Posterior cingulate gyrus (tissue), 11 donors: ENCODE results near the gene MEGF11.

Source experiments
- DNase-seq, 10 donors: peaks; one replicate each; pipeline versions ENCODE4 v3.0.0 to v3.0.0-alpha.2; 2020 to 2021; ENCODE audit warnings: mixed read lengths in 3 of 10
- intact Hi-C: fragments of 100-400 bp; cut with DNase I; formaldehyde crosslinking; loops from one replicate; pipeline ENCODE4 v1.15.1; 2023

The MEGF11 gene

DNA sequence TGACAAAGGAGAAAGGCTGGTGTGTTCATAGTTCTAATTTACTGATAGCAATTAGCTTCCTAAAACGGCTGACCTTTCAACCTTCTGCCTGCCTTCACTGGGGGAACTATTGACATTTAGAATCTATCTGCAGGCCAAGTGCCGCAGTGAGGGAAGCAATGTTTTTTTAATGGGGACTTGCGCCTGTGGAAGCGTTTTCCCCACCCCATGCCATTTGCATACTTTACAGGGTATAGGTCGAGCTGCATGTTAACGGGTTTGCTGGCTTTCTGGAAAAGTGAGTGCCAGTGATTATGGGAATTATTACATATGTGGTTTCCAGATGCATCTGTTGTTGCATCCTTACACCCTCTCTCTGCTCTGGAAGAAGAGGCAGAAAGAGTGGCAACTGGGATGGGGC is 204.2 kb downstream of the MEGF11 start:
- intact Hi-C loops = no loop called here
- DNase-seq = peak in 1 of 10 donors; percentile 53

DNA sequence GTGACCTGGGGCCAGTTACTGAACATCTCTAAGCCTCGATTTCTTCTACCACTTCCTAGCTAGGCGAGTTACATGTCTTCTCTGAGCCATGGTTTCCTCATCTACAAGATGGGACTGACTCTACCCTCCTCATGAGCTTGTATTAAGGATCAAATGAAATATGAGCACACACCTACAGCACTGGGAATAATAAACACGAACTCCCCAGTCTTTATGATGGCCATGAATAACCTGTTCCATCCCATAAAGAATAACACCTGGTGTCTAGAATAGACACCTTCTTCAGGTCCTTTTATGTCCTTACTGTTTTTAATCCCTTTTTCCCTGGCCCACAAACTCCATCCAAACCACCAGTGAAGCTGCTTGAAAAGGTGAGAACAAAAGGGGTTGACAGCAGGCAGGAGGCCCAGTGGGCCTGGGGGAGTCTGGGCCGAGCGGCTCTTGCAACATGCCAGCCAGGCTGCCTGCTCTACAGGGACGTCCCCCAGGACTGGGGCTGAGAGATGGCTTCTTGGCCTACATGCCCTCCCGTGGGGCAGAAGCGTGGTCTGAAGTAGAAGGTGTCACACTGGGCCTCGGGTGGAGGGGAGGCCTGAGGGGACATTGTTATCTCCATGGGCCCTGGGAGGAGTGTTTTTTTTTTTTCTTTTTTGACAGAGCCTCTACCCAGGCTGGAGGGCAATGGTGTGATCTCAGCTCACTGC is 206.1 kb downstream of the MEGF11 start:
- intact Hi-C loops = no loop called here

DNA sequence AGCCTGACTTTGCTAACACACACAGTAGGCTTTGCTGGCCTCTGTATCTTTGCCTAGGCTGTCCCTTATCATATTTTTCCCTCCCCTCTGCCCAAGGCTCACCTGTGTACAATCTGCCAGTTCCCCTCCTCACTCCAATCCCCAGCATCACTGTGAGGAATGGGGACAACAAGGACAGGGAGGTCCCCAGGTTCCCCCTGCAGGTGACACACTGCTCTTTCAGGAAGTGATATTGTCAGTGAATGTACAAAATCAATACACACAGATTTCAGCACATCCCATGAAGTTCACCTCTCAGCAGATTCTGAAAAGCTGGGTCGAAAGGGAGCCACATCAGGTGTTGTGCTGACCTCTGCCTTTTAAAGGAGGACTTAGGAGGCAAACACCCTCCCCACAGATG is 206.8 kb downstream of the MEGF11 start:
- intact Hi-C loops = no loop called here
- DNase-seq = no peak

More for the DNA sequence above, 206.1 kb downstream of the MEGF11 start:
- peak in 3 of 10 donors; percentile 33 to 75 (median 71) for DNase-seq

DNA sequence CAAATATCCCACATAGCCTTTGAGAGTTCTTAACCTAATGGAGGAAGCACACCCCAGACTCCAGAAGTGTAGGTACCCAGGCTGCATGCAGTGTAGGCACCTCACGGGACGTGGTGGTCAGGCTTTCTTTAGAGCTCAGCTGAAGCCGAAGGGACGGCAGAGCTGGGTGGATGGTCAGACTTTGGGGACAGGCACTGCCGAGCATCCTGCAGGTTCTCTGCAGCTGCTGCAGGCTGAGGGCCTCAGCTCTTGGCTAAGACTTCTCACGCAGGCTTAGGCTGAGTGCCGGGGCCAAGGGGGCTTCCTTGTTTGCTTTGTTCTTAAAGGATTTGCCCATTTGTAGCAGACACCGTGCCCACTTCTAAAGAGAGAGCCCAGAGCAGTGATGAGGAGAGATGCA is 207.2 kb downstream of the MEGF11 start:
- intact Hi-C loops = no loop called here
- peak in 3 of 10 donors; percentile 53 to 67 (median 64) for DNase-seq

DNA sequence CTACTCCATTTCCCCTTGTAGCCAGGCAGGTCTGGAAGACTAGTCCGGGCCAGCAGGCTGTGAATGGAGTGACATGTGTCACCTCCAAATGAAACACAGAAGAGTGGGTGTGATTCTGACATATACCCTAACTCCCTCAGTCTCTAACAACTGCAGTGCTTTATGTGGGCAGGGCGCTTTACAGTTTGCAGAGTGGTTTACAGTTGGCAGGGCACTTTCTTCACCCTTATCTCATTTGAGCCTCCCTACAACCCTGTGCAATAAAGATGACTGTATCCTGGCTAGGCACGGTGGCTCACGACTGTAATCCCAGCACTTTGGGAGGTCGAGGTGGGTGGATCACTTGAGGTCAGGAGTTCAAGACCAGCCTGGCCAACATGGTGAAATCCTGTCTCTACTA is 208.0 kb downstream of the MEGF11 start:
- peak in 1 of 10 donors; percentile 13 for DNase-seq
- intact Hi-C loops = no loop called here

DNA sequence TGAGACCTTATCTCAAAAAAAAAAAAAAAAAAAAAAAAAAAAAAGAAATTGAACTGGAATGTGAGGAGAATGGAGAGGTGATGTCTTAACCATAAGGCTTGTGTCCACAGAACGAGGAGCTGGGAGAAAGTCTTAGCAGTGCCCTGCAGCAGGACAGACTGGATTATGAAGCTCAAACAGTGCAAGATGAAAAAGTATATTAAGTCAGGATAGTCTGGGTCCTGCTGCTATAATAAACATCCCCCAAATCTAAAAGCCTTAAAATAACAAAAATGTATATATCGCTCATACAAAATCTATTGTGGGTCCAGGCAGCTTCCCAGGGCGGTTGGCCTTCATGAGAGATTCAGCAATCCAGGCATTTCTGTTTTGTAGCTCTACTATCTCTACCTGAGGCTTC is 208.7 kb downstream of the MEGF11 start:
- DNase-seq = no peak

DNA sequence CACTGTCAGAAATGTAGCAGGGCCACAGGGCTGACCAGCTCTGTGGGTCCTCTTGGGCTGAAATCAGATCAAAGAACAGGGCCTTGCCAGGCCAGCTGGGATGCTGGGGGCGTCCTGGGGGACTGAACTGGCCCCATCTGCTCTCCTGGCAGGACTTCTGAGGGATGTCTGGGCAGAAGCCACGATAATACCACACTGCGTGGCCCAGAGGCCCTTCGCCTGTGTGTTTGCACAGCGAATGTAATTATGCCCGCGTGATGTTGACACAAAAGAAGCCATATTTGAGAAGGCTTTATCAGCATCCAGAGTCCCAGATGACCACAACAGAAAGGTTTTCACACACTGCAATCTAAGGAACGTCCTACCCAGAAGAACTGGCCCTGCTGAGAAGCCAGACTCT is 210.3 kb downstream of the MEGF11 start:
- peak in 3 of 10 donors; percentile 31 to 58 (median 56) for DNase-seq
- intact Hi-C loops = no loop called here

More for the DNA sequence above, 208.7 kb downstream of the MEGF11 start:
- intact Hi-C loops = no loop called here

DNA sequence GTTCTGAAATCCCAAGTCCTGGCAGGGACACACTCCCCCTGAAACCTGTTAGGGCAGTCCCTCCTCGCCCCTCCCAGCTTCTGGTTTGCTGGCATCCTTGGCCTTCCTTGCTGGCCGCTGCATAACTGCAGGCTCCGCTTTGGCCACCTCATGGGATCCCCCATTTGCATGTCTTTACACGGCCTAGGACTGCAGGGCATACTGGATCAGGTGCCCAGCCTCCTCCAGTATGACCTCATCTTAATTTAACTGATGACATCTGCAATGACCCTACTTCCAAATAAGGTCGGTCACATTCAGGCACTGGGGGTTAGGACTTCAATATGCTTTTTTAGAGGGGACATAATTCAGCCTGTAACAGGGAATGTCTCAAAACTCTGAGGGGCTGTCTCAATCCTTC is 210.9 kb downstream of the MEGF11 start:
- intact Hi-C loops = no loop called here

DNA sequence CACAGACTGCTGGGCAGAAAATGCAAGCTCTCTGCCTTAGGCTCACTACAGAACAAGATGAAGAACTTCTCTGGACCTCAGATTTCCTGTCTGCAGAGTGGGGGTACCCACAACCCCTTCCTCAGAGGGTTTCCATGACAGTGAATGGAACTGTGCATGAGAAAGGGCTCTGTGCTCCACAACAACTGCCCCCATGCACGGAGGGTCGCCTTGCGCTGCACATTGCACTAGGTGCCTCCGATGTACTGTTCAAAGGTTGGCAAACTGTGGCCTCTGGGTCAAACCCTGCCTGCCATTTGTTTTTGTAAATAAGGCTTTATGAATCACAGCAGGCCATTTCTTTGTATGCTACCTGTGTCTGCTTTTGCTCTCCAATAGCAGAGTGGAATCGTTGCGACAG is 212.3 kb downstream of the MEGF11 start:
- DNase-seq = peak in 2 of 10 donors; percentile 43 to 61
- intact Hi-C loops = no loop called here

More for the DNA sequence above, 210.9 kb downstream of the MEGF11 start:
- DNase-seq = peak in 3 of 10 donors; percentile 36 to 55 (median 51)

DNA sequence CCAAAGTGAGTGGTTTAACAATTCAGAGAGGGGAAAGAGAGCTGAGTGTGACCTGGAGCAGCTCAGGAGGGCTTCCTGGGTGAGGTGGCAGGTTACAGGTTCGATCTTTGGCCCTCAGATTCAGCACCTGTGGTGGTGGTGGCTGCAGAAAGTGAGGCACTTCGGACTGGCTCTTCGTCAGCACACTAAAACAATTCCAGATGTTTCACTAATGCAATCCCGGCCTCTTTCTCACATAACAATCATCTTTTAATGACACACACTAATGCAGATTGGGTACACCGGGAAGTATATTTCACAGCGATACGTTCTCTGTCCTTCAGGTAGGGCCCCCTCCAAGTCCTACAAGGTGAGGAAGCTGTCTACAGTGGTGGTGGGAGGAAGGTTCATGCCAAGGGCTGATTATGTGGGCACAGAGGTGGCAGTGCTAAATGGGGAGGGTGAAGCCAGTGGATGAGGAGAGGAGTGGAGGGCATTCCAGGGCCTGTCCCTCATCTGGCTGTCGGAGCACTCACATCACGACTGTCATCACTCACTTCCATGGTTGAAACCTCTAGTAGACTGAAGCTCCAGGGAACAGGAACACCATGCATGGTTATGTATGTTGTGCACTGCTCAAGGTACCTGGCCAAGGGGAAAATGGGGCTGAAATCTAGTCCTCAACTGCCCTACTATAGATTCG is 213.2 kb downstream of the MEGF11 start:
- intact Hi-C loops = no loop called here
- peak in 1 of 10 donors; percentile 21 for DNase-seq

DNA sequence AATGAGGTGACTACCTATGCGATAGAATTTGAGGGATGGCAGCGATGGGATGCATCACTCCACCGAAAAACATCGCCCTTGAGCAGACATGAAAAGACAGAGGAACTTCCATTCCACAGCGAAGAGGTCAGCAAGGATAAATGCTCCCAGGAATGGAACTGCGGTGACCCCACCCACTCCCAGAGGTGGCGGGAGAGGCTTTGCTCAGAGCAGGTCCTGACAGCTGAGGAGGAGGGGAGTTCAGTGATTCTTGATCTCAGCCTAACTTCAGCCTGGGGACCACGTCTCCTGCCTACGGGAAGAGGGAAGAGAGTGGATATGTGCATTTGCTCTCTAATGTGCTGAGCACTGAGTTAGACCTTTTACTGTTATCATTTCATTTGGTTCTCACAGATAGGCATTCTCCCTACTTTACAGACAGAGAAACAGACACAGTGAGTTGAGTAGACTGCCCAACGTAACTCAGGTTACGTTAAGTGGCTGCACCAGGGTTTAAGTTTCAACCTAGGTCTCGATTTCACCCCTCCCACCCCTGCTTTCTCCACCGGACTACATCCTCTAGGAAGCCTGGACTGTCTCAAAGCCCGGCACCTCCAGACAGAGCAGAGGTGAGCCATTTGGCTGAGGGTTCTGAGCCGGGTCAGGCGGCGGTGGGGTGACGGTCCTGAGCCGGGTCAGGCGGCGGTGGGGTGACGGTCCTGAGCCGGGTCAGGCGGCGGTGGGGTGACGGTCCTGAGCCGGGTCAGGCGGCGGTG is 214.3 kb downstream of the MEGF11 start:
- peak in 2 of 10 donors; percentile 42 to 54 for DNase-seq

DNA sequence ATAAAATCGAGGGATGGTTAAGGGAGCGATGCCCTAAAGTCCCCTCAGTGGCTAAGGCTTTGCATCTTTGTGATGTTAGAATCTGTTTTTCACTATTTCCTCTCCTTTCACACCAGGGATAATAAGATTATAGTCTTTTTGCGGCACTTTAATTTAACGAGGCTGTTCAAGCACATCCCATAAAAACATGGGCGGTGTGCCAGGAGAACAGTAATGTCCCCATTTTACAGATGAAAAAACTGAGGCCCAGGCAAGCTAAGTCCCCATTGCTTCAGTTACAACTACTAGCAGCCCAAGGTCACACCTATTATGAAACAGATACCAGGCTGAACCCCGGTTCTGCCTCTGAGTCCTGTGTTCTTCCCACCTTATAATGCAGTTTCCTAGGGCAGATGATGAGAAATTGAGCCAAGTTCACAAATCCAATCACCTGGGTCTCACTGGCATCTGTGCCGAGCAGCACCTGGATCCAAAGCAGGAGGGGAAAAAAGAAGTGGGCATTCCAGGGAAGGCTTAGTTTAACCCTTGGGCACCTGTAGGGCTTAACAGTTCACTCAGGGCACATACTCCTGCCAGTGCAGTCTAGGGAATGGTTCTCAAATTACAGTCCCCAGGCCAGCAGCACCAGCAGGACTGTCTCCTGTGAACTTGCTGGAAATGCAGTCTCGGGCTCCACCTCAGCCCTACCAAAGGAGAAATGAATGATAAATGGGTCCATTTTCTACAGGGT is 215.0 kb downstream of the MEGF11 start:
- DNase-seq = peak in 1 of 10 donors; percentile 24
- intact Hi-C loops = no loop called here

More for the DNA sequence above, 214.3 kb downstream of the MEGF11 start:
- intact Hi-C loops = no loop called here

DNA sequence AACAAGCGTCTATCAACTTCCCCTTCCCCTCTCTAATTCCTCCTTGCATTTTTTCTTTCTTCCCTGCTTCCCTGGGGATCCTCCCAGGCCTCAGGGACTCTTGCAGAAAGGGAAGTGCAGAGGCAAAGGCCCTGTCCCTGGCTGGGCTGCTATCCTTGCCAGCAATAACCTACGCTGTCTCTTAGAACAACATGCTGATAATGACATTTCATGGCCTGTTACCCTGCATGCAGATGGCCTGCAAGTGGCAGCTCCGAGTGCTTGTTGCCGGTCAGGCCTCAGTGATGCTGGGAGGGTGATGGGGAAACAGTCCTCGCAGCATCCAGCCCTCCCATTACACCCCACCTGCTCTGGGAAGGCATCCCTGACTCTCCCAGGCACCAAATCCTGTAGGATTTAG is 216.7 kb downstream of the MEGF11 start:
- DNase-seq = peak in 2 of 10 donors; percentile 31 to 59
- intact Hi-C loops = no loop called here

DNA sequence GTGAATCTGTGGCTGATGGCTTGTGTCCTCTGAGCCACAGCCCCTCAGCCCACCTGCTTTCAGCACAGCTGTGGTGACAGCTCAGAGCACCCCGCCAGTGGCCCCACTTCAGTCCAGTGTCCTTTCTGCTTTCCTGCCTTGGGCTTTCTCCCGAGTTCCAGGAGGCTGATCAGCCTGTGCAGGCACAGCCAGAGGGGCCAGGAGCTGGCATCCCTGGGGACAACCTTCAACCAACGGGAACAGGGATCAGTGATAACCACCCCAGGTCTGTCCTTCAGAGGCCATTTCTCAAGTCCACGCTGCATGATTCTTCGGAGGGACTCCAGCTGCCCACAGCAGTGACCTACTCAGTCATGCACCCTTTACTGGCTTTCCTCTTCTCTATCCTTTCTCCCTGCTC is 217.6 kb downstream of the MEGF11 start:
- intact Hi-C loops = no loop called here

DNA sequence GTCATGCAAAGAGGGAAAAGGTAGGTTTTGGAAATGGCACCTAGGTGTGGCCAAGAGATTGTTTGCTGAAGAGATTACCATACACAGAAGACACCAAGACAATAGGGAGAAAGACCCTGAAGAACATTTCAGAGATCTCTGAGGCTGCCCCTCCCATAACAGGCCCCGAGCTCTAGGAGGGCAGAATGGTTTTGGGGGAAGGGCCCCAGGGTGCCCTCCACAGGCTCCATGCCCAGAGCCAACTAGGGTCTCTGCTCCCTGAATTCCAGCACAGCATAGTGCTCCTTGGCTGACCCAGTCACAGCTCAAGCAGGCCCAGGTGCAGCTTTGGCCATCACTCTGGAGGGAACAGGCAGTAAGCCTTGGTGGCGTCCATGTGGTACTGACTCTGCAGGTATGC is 220.4 kb downstream of the MEGF11 start:
- intact Hi-C loops = no loop called here
- peak in 1 of 10 donors; percentile 48 for DNase-seq

More for the DNA sequence above, 217.6 kb downstream of the MEGF11 start:
- DNase-seq = peak in 2 of 10 donors; percentile 44 to 57

DNA sequence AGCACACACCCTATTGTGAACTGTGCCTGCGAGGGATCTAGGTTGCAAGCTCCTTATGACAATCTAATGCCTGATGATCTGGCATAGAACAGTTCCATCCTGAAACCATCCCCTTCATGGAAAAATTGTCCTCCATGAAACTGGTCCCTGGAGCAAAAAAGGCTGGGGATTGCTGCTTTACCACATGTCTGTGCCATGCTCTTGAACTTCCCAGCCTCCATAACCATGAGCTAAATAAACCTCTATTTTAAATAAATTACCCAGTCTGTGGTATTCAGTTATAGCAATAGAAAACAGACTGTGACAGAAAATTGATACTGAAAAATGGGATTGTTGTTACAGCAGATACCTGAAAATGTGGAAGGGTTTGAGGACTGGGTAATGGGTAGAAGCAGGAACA is 221.5 kb downstream of the MEGF11 start:
- intact Hi-C loops = no loop called here
- DNase-seq = no peak

DNA sequence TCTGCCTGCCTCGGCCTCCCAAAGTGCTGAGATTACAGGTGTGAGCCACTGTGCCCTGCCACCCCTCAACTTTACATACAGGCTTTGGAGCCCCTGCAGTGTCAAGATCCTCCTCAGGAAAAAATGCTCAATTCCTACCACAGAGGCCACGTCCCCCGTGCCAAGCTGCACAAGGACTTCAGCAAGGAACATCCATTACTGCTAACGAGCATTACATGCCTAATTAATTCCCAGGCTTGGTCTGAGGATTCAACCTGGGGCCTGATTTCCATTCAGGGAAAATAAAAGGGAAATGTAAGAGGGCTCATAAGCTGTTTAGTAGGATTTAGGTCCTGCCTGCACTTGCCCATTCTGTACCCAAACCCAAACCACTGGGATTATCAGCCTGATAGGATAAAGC is 222.9 kb downstream of the MEGF11 start:
- intact Hi-C loops = no loop called here
- no peak for DNase-seq

DNA sequence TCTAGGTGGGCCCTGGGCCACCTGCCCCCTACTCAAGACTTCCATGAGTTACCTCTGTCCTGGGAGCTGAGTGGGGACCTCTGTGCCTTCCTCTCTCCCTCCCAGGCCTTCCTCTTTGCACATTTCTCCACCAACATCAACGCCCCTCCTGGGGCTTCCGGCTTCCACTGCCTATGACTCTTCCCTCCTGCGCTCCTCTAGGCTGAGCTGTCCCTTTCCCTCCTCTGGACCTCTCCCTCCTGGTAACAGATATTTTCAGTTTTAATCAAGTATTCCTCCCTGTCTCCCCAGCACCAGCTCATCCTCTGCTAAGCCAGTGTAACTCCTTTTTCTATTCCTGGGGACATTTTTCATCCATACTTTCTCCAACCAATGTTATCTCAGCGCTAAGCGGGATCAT is 223.9 kb downstream of the MEGF11 start:
- DNase-seq = no peak
- intact Hi-C loops = no loop called here

DNA sequence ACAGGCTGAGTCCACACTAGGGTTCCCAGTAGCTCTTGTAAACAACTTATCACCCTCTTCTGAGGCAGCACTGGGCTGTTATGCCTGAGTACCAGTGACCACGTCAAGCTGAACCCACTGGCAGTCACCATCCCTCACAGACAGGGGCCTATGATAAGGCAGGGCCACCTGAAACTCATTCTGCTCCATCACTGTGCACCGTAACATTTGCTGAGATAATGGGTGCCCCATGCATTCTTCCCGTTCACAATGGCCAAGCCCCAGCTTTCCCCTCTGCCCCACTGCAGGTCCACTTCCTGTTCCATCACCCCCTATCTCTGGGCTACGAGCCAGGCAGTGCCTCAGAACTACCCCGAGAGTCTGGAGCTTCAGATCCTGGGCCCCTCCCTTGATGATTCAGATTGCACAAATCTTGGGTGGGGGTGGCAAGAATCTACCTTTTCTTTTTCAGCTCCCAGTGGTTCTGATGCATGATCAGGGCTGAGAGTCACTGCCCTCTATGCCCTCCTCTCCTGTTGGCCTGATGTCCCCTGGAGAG is 226.2 kb downstream of the MEGF11 start:
- intact Hi-C loops = no loop called here
- peak in 2 of 10 donors; percentile 32 to 40 for DNase-seq

DNA sequence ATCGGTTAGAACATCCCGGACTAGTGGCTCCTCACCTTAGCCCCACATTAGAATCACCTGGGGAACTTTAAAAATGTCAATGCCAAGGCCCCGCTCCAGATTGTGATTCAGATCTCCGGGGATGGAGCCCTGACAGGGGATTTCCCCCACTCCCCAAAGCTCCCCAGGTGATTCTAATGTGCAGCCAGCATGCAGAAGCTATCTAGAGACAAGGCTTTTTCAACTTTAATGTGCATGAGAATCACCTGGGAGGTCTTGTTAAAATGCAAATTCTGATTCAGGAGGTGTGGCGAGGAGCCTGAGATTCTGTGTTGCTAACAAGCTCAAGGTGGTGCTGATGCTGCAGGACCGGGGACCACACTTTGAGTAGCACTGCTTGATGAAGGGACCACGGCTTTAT is 227.6 kb downstream of the MEGF11 start:
- intact Hi-C loops = no loop called here
- DNase-seq = peak in 2 of 10 donors; percentile 21 to 27
